ENCODE data around the gene UBE2J1. TPM values are rescaled to one million over a fixed set of nuclear protein-coding genes. Genes with fewer than 3 reads are reported as not detected.
A peak's percentile ranks its signal among the peaks of the same experiment; 100 is the strongest.

The UBE2J1 gene
- total and polyA plus RNA-seq, 9 of the 15 experiments (the other 6 are each of a cell fraction or from before 2014, with no cell fraction given), result 11.6 to 32.6 (median 22.0) TPM

GRCh38 chr6:89371849-89372505, 19.5 kb upstream of the UBE2J1 start (continued):
- TF ChIP-seq, protein P1, sequence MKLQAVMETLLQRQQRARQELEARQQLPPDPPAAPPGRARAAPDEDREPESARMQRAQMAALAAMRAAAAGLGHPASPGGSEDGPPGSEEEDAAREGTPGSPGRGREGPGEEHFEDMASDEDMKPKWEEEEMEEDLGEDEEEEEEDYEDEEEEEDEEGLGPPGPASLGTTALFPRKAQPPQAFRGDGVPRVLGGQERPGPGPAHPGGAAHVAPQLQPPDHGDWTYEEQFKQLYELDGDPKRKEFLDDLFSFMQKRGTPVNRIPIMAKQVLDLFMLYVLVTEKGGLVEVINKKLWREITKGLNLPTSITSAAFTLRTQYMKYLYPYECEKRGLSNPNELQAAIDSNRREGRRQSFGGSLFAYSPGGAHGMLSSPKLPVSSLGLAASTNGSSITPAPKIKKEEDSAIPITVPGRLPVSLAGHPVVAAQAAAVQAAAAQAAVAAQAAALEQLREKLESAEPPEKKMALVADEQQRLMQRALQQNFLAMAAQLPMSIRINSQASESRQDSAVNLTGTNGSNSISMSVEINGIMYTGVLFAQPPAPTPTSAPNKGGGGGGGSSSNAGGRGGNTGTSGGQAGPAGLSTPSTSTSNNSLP (IDR thresholded peaks at IDR 0.05; ENCODE audit: borderline replicate concordance, low read depth, low read length), result 0 out of 2 replicates have a peak, but pooled peaks have one; percentile 34
- TF ChIP-seq SP1 (CRISPR knock-in tag; IDR thresholded peaks at IDR 0.05) (no peak), NBN (IDR thresholded peaks at IDR 0.05; ENCODE audit: low read depth) (no peak), CBX3 (IDR thresholded peaks at IDR 0.05; ENCODE audit: borderline replicate concordance in 1 of 2, low read length in 2 of 2) (no peak), SRSF1 (IDR thresholded peaks at IDR 0.05; ENCODE audit: low read depth, low read length) (no peak), MAZ (CRISPR knock-in tag; conservative IDR thresholded peaks at IDR 0.05 in 1 of 2, IDR thresholded peaks at IDR 0.05 in 1 of 2) (peak in 1 of 2 experiments; percentile 61; a peak in 2 of 4 replicates), CEBPB (tag; IDR thresholded peaks at IDR 0.05) (no peak), NELFE (IDR thresholded peaks at IDR 0.05; ENCODE audit: insufficient read depth, insufficient read length) (no peak), ZNF133 (CRISPR knock-in tag; IDR thresholded peaks at IDR 0.05) (no peak), LCOR (CRISPR knock-in tag; IDR thresholded peaks at IDR 0.05) (no peak), MBD1 (CRISPR knock-in tag; IDR thresholded peaks at IDR 0.05) (no peak), KHSRP (IDR thresholded peaks at IDR 0.05) (no peak), PML (IDR thresholded peaks at IDR 0.05; ENCODE audit: low read length) (no peak), GATA2 (CRISPR knock-in tag; IDR thresholded peaks at IDR 0.05) (no peak), DACH1 (IDR thresholded peaks at IDR 0.05; ENCODE audit: partially characterized antibody) (no peak), STAG1 (CRISPR knock-in tag; IDR thresholded peaks at IDR 0.05; ENCODE audit: borderline replicate concordance) (peak; percentile 73; the same call in 1 of the 2 replicates), ZNF384 (IDR thresholded peaks at IDR 0.05; ENCODE audit: low read depth, low read length) (no peak), ZNF584 (CRISPR knock-in tag; IDR thresholded peaks at IDR 0.05; ENCODE audit: low read depth) (no peak), RAD51 (IDR thresholded peaks at IDR 0.05; ENCODE audit: borderline replicate concordance, low read depth) (no peak), DLX4 (CRISPR knock-in tag; IDR thresholded peaks at IDR 0.05) (no peak)
- TF ChIP-seq, protein P2, sequence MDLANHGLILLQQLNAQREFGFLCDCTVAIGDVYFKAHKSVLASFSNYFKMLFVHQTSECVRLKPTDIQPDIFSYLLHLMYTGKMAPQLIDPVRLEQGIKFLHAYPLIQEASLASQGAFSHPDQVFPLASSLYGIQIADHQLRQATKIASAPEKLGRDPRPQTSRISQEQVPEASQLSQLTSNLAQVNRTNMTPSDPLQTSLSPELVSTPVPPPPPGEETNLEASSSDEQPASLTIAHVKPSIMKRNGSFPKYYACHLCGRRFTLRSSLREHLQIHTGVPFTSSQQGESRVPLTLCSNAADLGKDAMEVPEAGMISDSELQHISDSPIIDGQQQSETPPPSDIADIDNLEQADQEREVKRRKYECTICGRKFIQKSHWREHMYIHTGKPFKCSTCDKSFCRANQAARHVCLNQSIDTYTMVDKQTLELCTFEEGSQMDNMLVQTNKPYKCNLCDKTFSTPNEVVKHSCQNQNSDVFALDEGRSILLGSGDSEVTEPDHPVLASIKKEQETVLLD (IDR thresholded peaks at IDR 0.05), result no peak
- TF ChIP-seq, protein P3, sequence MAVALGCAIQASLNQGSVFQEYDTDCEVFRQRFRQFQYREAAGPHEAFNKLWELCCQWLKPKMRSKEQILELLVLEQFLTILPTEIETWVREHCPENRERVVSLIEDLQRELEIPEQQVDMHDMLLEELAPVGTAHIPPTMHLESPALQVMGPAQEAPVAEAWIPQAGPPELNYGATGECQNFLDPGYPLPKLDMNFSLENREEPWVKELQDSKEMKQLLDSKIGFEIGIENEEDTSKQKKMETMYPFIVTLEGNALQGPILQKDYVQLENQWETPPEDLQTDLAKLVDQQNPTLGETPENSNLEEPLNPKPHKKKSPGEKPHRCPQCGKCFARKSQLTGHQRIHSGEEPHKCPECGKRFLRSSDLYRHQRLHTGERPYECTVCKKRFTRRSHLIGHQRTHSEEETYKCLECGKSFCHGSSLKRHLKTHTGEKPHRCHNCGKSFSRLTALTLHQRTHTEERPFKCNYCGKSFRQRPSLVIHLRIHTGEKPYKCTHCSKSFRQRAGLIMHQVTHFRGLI (CRISPR knock-in tag; IDR thresholded peaks at IDR 0.05), result no peak
